Calu3 (cell line): ENCODE measurements around the gene ARRB1. TPM values are rescaled to one million over a fixed set of nuclear protein-coding genes. Genes with fewer than 3 reads are reported as not detected.

Experiments used
- BruUV-seq: library from RNA; stranded (reverse); fragments of 400-500 nt; replicated peaks from 2 replicates; lab custom pipeline; 2021; lab: Mats Ljungman, UMichigan
- CTCF ChIA-PET: fragments of 300-600 bp; sonication (Branson Sonifier 250); formaldehyde crosslinking; loops from one replicate; lab custom pipeline; 2022; ENCODE audit warnings: antibody characterized with exemption; lab: Charles Lee
- DNase-seq: peaks from one replicate; pipeline ENCODE4 v3.0.0; 2022
- H3K27ac Mint-ChIP-seq: one replicate; pipeline ENCODE4 v1.8.0; 2022; ENCODE audit warnings: mixed read lengths; ENCODE audit not compliant: unreplicated experiment
- H3K27me3 Mint-ChIP-seq: one replicate; pipeline ENCODE4 v1.8.0; 2022; ENCODE audit warnings: mixed read lengths; ENCODE audit not compliant: unreplicated experiment
- H3K36me3 Mint-ChIP-seq: one replicate; pipeline ENCODE4 v1.8.0; 2022; ENCODE audit warnings: mild to moderate bottlenecking, moderate library complexity, mixed read lengths; ENCODE audit not compliant: insufficient read depth, unreplicated experiment
- H3K4me1 Mint-ChIP-seq: one replicate; pipeline ENCODE4 v1.8.0; 2022; ENCODE audit warnings: mild to moderate bottlenecking, low read depth, mixed read lengths; ENCODE audit not compliant: unreplicated experiment
- H3K4me3 Mint-ChIP-seq: one replicate; pipeline ENCODE4 v1.8.0; 2022; ENCODE audit warnings: mild to moderate bottlenecking, low read depth, moderate library complexity, mixed read lengths; ENCODE audit not compliant: unreplicated experiment
- H3K9me3 Mint-ChIP-seq: one replicate; pipeline ENCODE4 v1.8.0; 2022; ENCODE audit warnings: low read depth, mixed read lengths; ENCODE audit not compliant: unreplicated experiment
- CTCF ChIP-seq: fragments of 200-600 bp; IDR thresholded peaks from one replicate; pipeline ENCODE4 v1.8.0; 2022; ENCODE audit warnings: antibody characterized with exemption; ENCODE audit not compliant: unreplicated experiment
- intact Hi-C: fragments of 100-400 bp; cut with micrococcal nuclease; formaldehyde crosslinking; loops from one replicate; pipeline ENCODE4 v1.10.0; 2022; ENCODE audit not compliant: unreplicated experiment
- total RNA-seq: library from RNA; stranded (reverse); gene quantifications from 2 replicates; pipeline ENCODE4 v1.2.3, GENCODE V29; 2022

ARRB1 gene
- total RNA-seq, 1 experiment from 2014 or later, result 8.7 TPM

- TF ChIP-seq CTCF, result peak; percentile 93
- intact Hi-C loops, result loop anchor here (1.0 to 2.0 kb wide), 2 partner anchors 49 to 104 kb away; no protein-coding TSS in a partner anchor
- Mint-ChIP-seq H3K9me3 (no peaks in the 10 kb centered on the region), H3K4me3 (no peak overlapping the region), H3K36me3 (no peaks in the 10 kb centered on the region), H3K27ac (no peak overlapping the region), H3K27me3 (no peaks in the 10 kb centered on the region), H3K4me1 (peaks cover 9% of the 10 kb centered on the region)
- no TSS peak for BruUV-seq
- peak; percentile 82 for DNase-seq
- CTCF ChIA-PET, result interaction anchor here (0.7 to 2.4 kb wide), 8 partner anchors 9 to 108 kb away, joined by 3 to 9 read pairs (median 4); no protein-coding TSS in a partner anchor
Observed at GRCh38 chr11:75280227-75280701, 71.2 kb downstream of the ARRB1 start.

- H3K4me3 Mint-ChIP-seq, result no peak overlapping the region
- peaks cover 9% of the 10 kb centered on the region for H3K4me1 Mint-ChIP-seq
- intact Hi-C loops, result no loop called here
- no peaks in the 10 kb centered on the region for H3K9me3 Mint-ChIP-seq
- H3K27ac Mint-ChIP-seq, result no peak overlapping the region
- BruUV-seq, result no TSS peak
- no peaks in the 10 kb centered on the region for H3K27me3 Mint-ChIP-seq
- no peak for DNase-seq
- CTCF ChIA-PET, result interaction anchor here (0.6 to 2.4 kb wide), 7 partner anchors 9 to 111 kb away, joined by 3 to 9 read pairs (median 4); no protein-coding TSS in a partner anchor
- no peak for TF ChIP-seq CTCF
- no peaks in the 10 kb centered on the region for H3K36me3 Mint-ChIP-seq
Observed at GRCh38 chr11:75279273-75279672, 72.2 kb downstream of the ARRB1 start.

GRCh38 chr11:75277991-75278790 is 73.3 kb downstream of the ARRB1 start:
- H3K4me1 Mint-ChIP-seq, result peaks cover 9% of the 10 kb centered on the region
- no peak overlapping the region for H3K27ac Mint-ChIP-seq
- no peaks in the 10 kb centered on the region for H3K36me3 Mint-ChIP-seq
- no peak for TF ChIP-seq CTCF
- no TSS peak for BruUV-seq
- CTCF ChIA-PET, result no interaction called here
- H3K9me3 Mint-ChIP-seq, result no peaks in the 10 kb centered on the region
- DNase-seq, result no peak
- H3K4me3 Mint-ChIP-seq, result no peak overlapping the region
- no peaks in the 10 kb centered on the region for H3K27me3 Mint-ChIP-seq
- intact Hi-C loops, result no loop called here

- BruUV-seq, result no TSS peak
- Mint-ChIP-seq H3K27me3 (no peaks in the 10 kb centered on the region), H3K27ac (no peak overlapping the region), H3K4me1 (peaks cover 9% of the 10 kb centered on the region), H3K4me3 (no peak overlapping the region), H3K9me3 (no peaks in the 10 kb centered on the region), H3K36me3 (no peaks in the 10 kb centered on the region)
- CTCF ChIA-PET, result no interaction called here
- no peak for DNase-seq
- intact Hi-C loops, result no loop called here
- TF ChIP-seq CTCF, result no peak
Observed at GRCh38 chr11:75277211-75277805, 74.2 kb downstream of the ARRB1 start.
